Measurements from ENCODE around the gene PLPP4. TPM values are rescaled to one million over a fixed set of nuclear protein-coding genes. Genes with fewer than 3 reads are reported as not detected.

The PLPP4 gene
- total RNA-seq, 1 experiment from 2014 or later: 6.8 TPM

DNA sequence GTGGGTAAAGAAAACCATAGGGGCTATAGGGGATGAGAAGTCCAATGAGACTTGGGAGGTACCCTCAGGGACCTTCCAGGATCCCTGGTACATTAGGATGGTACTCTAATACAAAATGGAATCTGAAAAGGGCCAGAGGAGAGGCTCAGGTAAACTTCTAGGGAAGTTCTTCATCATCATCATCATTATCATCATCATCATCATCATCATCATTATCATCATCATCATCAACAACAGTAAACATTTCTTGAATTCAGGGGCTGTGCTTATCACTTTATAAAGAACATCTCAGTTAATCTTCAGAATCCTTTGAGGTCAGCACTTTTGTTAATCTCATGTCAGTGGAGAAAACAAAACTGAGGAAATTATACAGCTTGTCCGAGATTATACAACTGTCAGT lies 50.1 kb downstream of the PLPP4 start:
- DNase-seq (ENCODE audit: low read depth): no peak
- in situ Hi-C loops (cut with HindIII; ENCODE audit: low pct_unique_long_range_greater_than_20kb, low sequenced_read_pairs): no loop called here

DNA sequence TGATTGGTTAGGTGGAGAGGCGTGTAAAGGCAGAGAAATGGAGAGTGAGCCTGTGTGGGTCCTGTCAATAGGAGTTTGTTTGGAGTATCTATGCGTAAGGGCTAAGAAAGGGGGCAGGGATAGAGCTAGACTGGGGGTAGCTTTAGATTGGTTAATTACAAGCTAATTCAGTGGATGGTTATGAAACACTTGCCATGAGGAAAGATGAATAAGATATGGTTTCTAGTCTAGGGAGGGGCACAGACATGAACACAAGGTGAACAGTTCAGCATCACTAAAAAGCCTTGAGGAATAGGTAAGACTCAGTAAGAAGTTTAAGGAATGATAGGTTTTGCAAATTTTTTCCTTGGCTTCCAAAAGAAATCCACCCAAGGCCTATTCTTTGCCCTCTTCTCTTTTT lies 50.6 kb downstream of the PLPP4 start:
- DNase-seq (ENCODE audit: low read depth): no peak
- in situ Hi-C loops (cut with HindIII; ENCODE audit: low pct_unique_long_range_greater_than_20kb, low sequenced_read_pairs): no loop called here

DNA sequence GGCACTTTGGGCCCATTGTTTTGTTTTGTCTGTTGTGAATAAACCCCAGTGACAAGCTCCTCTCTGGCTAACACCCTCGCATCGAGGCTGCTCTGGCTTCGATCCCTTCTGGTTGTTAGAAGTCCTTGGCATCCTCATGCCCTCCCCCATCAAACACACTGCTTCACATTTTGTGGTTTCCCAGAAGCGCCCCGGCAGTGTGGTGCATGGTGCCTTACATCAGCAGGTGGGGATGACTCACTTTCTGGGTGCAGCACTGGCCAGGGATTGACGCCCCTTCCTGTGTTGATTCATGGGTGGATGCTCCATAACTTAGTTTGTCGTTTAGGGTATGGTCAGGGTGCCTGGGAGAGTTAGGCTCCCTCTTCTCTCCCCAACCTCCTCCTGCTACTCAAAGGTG lies 51.4 kb downstream of the PLPP4 start:
- DNase-seq (ENCODE audit: low read depth): peak; percentile 49
- in situ Hi-C loops (cut with HindIII; ENCODE audit: low pct_unique_long_range_greater_than_20kb, low sequenced_read_pairs): no loop called here

DNA sequence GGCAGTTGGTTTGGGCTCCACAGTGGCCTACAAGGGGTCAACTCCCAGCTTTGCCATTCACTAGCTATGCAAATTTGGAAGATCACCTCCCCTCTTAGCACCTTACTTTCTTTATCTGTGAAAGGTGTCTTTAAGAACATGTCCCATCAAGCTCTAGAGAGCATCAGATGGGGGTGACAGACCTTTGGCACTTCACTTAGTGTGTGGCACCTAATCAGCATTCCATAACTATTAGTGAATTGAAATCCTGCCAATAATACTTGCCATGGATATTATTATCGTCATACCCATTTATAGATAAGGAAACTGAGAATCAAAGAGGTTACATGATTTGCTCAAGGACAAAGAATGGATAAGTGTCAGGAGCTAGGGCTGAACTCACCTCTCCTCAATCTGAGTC lies 51.9 kb downstream of the PLPP4 start:
- no peak for DNase-seq (ENCODE audit: low read depth)
- in situ Hi-C loops (cut with HindIII; ENCODE audit: low pct_unique_long_range_greater_than_20kb, low sequenced_read_pairs): no loop called here

DNA sequence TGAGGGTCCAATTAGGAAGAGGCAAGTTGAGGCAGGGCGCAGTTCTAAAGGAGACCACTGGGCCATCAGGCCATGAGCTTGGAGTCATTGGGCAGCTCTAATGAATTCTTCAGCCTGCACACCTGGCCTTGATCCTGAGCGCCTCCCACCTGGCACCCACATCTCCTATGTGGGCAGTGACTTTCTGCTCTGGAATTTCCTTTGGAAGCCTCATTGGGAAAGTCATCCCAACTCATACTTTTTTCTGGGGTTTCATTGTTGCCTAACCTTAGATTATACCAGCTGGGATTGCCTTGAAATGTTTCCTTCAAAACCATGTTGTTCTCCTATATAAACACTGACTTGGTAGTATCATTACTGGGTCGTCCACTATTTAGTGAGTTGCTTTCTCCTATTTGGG lies 54.1 kb downstream of the PLPP4 start:
- DNase-seq (ENCODE audit: low read depth): no peak
- in situ Hi-C loops (cut with HindIII; ENCODE audit: low pct_unique_long_range_greater_than_20kb, low sequenced_read_pairs): no loop called here

DNA sequence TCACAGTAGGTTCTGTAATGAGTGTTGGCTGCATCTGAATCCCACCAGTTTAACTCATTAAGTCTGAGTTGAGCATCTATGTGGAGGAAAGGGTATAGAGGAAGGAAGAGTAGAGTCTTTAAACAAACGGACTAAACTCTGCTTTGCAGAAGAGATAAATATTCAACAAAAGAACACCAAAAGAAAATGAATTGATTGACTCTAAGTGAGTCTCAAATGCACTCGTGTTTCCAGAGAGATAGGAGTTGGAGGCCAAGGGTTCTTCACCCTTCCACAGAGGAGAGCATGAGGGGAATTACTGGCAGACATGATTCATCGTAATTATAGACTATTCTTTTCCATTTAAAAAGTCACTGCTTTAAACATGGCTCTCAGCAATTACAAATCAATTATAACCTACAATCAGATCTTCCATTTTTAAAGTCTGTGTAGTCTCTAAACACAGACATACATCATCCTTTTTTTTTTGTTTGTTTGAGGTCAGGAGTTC lies 56.3 kb downstream of the PLPP4 start:
- no peak for DNase-seq (ENCODE audit: low read depth)
- in situ Hi-C loops (cut with HindIII; ENCODE audit: low pct_unique_long_range_greater_than_20kb, low sequenced_read_pairs): no loop called here

DNA sequence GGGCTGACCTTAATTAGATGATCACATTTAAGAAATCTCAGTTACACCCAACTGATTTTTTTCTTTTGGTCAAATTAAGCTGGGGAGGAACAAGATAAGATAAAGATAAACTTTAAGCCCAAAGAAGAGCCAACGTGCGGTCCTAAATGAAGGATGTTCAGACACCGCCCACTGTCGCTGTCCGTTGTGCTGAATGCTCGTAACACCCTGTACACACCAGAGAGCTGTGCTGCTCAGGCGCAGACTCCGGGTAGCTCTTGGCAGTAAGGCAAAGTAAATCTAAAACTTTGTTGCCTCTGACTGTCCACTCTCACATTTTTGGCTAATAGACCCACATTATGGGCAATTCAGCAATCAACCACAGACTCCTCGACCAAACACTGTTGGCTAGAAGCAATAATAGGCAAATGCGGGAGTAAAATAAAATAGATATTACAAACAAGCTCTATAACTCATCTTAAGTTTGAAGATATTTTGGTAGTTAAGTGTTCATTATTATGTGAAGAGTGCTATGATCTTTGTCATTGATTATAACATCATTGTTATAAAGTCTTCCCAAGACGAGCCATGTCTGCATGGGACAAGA lies 57.1 kb downstream of the PLPP4 start:
- peak; percentile 33 for DNase-seq (ENCODE audit: low read depth)
- in situ Hi-C loops (cut with HindIII; ENCODE audit: low pct_unique_long_range_greater_than_20kb, low sequenced_read_pairs): no loop called here

DNA sequence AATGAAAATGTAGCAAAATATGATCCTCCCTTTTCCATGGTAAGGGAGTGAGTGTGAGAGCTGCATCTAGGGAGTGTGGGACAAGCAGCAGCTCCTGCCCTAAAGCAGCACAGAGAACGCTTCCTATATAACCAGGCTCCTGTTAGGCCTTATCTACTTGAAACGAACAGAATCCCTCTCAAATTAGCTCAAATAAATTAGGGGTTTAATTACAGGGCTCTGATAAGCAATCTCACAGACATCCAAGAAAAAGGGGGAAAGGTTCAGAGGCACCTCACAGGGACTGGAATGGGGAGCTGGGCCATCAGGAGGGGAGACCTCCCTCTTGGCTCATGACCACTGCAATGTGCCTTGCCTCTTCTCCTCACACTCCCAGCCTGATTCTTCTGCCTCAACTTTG lies 57.9 kb downstream of the PLPP4 start:
- in situ Hi-C loops (cut with HindIII; ENCODE audit: low pct_unique_long_range_greater_than_20kb, low sequenced_read_pairs): no loop called here
- DNase-seq (ENCODE audit: low read depth): no peak

DNA sequence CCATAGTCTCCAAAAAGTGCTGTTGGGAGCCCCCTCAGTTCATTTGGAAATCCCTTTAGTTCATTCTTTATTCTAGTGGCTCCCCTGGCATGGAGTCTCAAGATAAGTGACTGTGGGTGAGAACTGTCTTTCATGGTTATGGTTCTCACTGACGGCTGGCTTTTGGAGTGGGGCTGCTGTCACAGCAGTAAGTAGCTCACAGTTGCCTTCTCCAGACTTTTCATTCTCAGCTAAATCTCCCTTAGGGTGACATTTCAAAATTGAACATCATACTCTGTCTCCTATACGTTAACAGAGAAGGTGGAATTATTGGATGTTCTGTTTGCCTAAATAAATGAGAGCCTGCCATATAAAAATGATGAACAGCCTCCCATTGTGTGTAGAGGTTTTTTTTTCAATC lies 58.7 kb downstream of the PLPP4 start:
- DNase-seq (ENCODE audit: low read depth): no peak

DNA sequence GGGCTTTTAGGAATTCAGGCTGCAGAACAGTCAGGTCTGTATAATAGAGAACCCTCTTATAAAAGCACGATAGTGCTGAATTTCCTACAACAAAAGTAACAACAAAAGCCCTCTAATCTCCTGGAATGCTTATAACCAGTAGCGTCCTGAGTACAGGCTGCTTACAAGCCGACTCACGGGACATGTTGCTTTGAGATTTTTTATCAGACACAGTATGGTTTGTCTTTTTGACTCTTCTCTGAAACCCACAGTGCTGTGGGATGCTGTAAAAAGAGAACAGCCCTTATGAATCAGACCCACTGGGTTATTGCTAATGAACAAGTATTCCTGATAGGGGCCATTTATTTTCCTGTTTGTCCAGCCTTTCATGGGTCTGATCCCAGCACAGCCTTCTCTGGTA lies 59.4 kb downstream of the PLPP4 start:
- in situ Hi-C loops (cut with HindIII; ENCODE audit: low pct_unique_long_range_greater_than_20kb, low sequenced_read_pairs): no loop called here
- no peak for DNase-seq (ENCODE audit: low read depth)

More for the DNA sequence above, 58.7 kb downstream of the PLPP4 start:
- in situ Hi-C loops (cut with HindIII; ENCODE audit: low pct_unique_long_range_greater_than_20kb, low sequenced_read_pairs): no loop called here

DNA sequence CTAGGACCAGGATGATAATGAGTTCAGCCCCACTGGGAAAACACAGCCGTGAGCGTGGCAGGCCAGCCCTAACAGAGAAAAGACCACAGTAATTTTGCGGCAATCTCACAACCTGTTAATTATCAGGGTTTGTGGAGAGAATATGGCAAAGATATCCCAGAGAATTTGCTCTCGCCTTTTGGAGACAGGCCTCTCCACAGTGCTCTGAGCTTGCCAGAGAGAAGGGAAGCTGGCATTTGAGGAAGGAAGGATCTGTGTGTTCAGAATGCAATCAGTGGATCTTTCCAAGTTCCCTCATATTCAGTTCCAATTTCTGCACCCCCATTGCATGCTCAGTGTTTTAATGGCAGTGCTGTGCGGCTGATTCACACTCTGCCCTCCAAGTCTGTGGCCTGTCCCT lies 60.2 kb downstream of the PLPP4 start:
- in situ Hi-C loops (cut with HindIII; ENCODE audit: low pct_unique_long_range_greater_than_20kb, low sequenced_read_pairs): no loop called here
- no peak for DNase-seq (ENCODE audit: low read depth)

DNA sequence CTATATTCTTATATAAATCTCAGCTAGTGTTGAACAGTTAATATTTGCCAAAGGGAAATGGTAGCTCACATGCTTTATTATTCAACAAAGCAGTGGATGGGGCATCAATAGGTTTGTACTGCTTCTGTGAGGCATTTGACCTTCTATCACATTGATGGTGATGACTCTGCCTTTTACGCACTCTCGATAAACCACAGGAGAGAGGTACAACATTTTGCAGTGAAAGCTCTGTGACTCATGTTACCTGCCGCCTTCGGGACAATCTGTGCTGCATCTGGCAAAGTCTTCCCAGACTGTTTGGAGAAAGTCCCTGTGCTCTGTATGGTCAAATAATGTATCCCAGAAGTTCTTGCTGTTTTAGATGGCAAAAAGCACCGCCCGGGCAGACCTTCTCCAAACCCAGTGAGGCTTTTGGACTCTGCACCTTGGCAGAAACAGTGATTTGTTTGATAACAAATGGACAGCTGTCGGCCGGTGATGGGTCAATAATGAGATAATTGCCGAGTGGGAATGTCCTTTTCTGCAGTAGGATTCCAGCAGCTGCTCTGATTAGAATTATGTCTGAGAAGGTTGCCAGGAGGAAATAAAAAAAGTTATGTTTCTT lies 61.0 kb downstream of the PLPP4 start:
- no peak for DNase-seq (ENCODE audit: low read depth)
- in situ Hi-C loops (cut with HindIII; ENCODE audit: low pct_unique_long_range_greater_than_20kb, low sequenced_read_pairs): no loop called here

DNA sequence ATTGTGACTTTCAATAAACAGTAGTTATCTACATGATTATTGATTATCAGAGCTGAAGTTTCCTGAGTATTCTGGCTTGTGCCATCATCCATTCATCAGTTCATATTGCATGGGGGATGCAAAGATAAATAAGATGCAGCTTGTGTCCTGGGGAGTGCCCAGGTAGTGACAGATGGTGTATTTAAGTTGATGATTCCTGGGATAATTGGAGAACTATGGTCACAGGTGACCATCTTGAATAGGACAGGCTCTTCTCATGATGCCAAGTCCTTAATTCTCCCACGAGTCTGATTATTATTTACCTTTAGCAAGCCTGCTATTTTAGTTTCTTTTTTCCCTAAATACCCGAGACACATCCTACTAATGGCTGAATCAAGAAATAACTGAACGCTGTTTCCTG lies 64.9 kb downstream of the PLPP4 start:
- DNase-seq (ENCODE audit: low read depth): no peak
- in situ Hi-C loops (cut with HindIII; ENCODE audit: low pct_unique_long_range_greater_than_20kb, low sequenced_read_pairs): no loop called here

DNA sequence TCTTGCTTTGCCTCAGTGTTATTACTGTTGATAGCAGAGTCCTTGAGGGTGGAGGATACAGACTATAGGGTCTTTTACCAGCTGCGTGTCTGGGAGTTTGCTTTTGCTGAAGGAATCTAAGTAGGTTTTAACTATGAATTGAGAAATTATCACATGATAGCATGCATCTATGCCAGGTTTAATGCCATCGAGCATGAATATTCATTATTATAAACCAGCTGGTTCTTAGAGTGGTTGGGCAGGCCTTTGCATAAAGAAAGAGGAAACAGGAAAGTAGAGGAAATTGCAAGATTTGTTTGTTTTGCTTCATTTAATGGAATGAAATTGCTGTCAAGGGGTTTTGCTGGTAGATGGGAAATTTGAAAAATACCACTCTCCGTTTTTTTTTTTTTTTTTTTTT lies 70.7 kb downstream of the PLPP4 start:
- in situ Hi-C loops (cut with HindIII; ENCODE audit: low pct_unique_long_range_greater_than_20kb, low sequenced_read_pairs): no loop called here
- no peak for DNase-seq (ENCODE audit: low read depth)

DNA sequence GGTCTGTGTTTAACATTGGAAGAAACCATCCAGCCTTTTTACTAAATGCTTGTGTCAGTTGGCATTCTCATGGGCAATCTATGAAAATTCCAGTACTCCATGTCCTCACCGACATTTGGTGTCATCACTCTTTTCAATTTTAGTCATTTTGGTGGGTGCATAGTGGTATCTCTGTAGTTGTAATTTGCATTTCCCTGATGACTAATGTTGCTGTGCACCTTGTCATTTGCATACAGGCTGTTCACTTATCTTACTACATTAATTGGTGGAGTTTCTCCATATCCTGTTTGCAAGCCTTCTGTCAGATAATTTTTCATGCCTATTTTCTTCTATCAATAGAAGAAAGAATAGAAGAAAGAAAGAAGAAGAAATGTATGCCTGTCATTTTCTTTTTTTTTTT lies 73.7 kb downstream of the PLPP4 start:
- in situ Hi-C loops (cut with HindIII; ENCODE audit: low pct_unique_long_range_greater_than_20kb, low sequenced_read_pairs): no loop called here
- no peak for DNase-seq (ENCODE audit: low read depth)

DNA sequence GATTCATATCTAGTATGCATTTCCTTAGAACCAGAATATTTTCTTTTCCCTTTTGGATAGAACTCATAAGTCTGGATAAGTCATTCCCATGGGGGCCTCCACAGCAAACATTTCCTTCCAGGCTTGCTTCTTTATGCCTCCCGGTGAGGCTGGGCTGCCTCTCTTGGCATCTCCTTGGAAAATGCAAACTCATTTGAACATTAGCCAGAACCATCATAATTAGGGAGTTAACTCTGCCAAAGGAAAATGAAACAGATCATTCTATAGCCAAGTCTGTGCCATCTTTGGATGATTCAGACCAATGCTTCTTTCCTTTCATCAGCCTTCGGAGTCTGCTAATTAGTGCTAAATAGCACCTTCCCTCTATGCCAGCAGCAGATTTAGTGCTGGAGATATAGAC lies 81.1 kb downstream of the PLPP4 start:
- DNase-seq (ENCODE audit: low read depth): no peak
- in situ Hi-C loops (cut with HindIII; ENCODE audit: low pct_unique_long_range_greater_than_20kb, low sequenced_read_pairs): no loop called here

DNA sequence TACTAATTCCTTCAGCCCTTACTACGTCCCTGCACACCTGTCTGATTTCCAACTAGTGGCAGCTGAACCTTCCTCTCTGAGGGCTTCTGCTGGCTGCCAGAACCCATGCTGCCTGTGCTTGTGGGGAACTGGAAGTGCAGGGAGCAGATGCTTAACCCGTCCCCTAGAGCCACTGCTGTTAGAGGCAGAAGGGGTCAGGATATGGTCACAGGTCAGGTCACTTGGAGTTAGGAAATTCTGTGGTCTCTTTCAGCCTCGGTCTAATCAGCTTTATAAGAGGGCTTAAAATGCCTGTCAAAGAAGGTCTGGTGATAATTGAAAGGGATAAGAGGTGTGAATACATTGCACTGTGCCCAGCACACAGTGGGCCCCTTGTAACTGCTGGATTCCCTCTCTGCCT lies 82.0 kb downstream of the PLPP4 start:
- in situ Hi-C loops (cut with HindIII; ENCODE audit: low pct_unique_long_range_greater_than_20kb, low sequenced_read_pairs): no loop called here

DNA sequence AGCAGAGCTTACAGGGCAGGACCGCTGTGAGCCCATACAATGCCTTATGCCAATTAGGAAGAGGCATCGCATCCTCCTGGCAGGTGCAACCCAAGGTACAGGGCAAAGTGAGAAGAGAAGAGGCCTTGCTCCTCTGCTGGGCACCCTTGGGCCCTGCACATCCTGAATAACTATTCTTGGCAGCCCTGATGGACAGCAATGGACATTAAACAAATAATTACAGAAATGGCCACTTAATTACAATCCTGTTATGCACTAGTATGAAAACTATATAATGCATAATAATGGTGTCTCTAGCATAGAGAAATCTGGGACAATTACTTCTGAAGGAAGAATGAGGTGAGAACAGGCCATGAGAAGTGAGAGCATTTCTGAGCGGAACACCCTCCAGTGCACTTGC lies 83.5 kb downstream of the PLPP4 start:
- no peak for DNase-seq (ENCODE audit: low read depth)
- in situ Hi-C loops (cut with HindIII; ENCODE audit: low pct_unique_long_range_greater_than_20kb, low sequenced_read_pairs): no loop called here

More for the DNA sequence above, 82.0 kb downstream of the PLPP4 start:
- no peak for DNase-seq (ENCODE audit: low read depth)

DNA sequence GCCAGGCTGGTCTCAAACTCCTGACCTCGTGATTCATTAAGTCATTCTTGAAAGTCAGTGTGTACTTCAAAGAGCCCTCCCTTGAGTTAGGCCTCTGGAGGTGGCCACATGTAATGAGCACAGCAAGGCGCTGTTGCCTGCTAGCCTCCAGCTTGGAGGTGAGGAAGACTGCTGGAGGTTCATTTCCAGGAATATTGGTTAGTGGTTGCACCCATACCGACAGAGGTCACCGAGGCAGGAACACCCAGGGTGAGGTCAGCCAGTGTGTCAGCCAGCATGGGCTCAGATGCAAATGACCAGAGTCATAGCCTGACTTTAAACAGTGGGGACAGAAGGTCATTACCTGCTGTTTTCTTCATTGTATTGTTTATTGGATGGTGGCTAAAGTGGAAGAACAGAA lies 85.0 kb downstream of the PLPP4 start:
- in situ Hi-C loops (cut with HindIII; ENCODE audit: low pct_unique_long_range_greater_than_20kb, low sequenced_read_pairs): no loop called here
- no peak for DNase-seq (ENCODE audit: low read depth)

DNA sequence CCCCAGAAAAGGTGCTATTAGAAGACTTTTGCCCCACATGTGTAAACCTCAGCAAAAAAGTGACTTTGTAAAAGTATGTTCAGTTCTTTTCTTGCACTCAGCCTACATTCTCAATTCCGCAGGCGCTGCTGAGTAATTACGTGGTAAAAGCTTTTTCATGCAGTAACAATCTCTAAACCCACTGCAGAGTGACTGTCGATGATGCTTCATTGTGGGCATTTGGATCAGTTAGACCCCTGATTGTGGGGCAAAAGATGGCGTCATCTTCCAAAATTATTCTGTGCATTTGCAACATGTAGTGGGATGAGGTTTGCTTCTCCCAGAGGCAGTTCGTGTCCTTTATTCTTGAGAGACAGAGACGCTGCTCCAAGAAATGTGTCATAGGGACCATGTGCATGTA lies 85.6 kb downstream of the PLPP4 start:
- in situ Hi-C loops (cut with HindIII; ENCODE audit: low pct_unique_long_range_greater_than_20kb, low sequenced_read_pairs): no loop called here
- DNase-seq (ENCODE audit: low read depth): no peak
